SK-N-SH treated with all-trans-retinoic acid at 6 μM for 48 hours (cell line): ENCODE data around the gene ELOVL2.

ENCODE experiments used
- ARNTL ChIP-seq: fragments of 450-650 bp; formaldehyde crosslinking; IDR thresholded peaks from 2 replicates; pipeline ENCODE4 v1.5.0; 2020; ENCODE audit warnings: low read depth, mild to moderate bottlenecking, moderate library complexity, borderline replicate concordance
- OSR1 ChIP-seq: fragments of 250-450 bp; sonication (Bioruptor Pico); IDR thresholded peaks from 2 replicates; pipeline ENCODE4 v1.8.0; 2022; ENCODE audit warnings: moderate library complexity, mild to moderate bottlenecking, inconsistent platforms
- RARB ChIP-seq: fragments of 250-450 bp; sonication (Bioruptor Pico); IDR thresholded peaks from 2 replicates; pipeline ENCODE4 v1.8.0; 2021; ENCODE audit warnings: mild to moderate bottlenecking, moderate library complexity
- ZFP3 ChIP-seq: fragments of 250-450 bp; sonication (Bioruptor Pico); IDR thresholded peaks from 2 replicates; pipeline ENCODE4 v1.5.0; 2020; ENCODE audit warnings: mild to moderate bottlenecking, moderate library complexity

DNA sequence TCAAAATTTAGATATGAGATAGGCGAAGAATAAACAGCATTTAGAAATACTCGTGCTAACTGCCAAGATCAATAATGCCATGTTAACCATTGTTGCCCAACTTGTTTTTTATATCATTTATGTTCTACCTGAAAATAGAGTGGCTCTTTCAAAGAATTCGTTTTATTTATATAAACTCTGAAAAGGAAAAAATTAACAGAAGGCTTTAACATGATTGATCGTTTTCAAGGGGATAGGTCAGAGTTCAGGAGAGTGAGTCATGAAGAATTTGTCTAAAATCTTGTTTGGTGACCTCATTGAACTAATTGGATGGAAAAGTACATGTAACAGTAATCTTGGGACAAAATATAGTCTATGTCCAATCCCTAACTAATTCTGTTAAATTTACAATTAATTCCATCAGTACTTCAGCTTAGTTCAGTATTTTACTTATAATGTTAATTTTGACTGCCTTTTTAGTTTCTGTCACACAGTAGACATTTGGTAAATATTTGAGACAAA lies 11.1 kb upstream of the ELOVL2 start:
- TF ChIP-seq ZFP3 (no peak), OSR1 (no peak), ARNTL (no peak), RARB (no peak)
